ENCODE data around the gene IFITM10. TPM values are rescaled to one million over a fixed set of nuclear protein-coding genes. Genes with fewer than 3 reads are reported as not detected.
A peak's percentile ranks its signal among the peaks of the same experiment; 100 is the strongest.

The IFITM10 gene
- total and polyA plus RNA-seq, 9 of the 15 experiments (the other 6 are each of a cell fraction or from before 2014, with no cell fraction given), result 0.08 to 0.13 (median 0.09) TPM; not detected in 6

DNA sequence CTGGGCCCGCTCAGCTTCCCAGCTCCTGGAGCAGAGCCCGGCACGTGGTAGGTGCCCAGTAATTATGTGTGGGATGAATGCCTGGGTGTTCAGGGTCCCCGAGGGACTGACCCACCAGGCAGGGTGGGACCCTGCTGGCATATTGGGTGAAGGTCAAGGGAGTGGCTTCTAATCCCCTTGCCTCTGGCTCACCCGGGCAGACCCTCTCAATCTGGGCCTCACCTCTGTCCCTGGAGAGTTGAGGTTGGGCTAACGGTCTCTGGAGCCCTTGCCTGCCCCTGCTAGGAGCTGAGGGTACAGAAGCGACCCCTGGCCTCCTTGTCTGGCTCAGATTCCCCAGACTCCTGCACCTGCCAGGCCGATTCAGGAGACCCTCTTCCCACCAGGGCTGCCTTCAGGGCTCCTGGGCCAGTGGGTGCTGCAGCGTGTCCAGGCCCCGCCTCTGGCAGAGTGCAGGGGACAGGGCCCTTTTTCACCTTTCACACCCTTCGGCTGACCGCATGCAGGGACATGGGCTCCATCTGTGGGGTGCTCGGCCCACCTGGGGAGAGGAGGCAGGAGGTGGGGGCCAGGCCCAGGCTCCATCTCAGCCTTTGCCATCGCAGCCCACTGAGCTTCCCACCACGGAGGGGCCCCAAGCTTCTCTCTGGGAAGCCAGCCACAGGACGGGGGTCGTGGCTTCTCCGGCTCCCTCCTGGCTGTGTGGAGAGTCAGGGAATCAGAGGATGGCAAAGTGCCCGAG, 17.2 kb upstream of the IFITM10 start:
- Histone ChIP-seq H3K27ac (ENCODE audit: extremely low read depth, low read depth, low read length) (no peak overlapping the region), H3K4me1 (replicated peaks in 1 of 2; ENCODE audit: control insufficient read depth in 2 of 2, insufficient read depth in 2 of 2, low read length in 2 of 2) (peaks cover 24 to 56% of the 10 kb centered on the region in 2 experiments), H3K79me2 (ENCODE audit: control insufficient read depth, insufficient read depth, low read length) (peaks cover 12% of the 10 kb centered on the region), H3K9me1 (ENCODE audit: control insufficient read depth, insufficient read depth, low read length) (peaks cover under 1% of the 10 kb centered on the region), H3K36me3 (ENCODE audit: control insufficient read depth, insufficient read depth, low read length) (no peaks in the 10 kb centered on the region), H3K4me2 (ENCODE audit: insufficient read depth, low read length) (no peak overlapping the region), H2AFZ (ENCODE audit: low read depth, low read length) (no peak overlapping the region), H3K4me3 (no peak overlapping the region), H3K9me3 (replicated peaks; ENCODE audit: control insufficient read depth, insufficient read depth, low read depth, low read length) (no peaks in the 10 kb centered on the region), H3K9ac (ENCODE audit: insufficient read depth in 1 of 2, low read depth in 2 of 2, low read length in 2 of 2) (peak overlapping the region in 1 of 2 experiments; percentile 65; a peak in 2 of 4 replicates), H3K27me3 (ENCODE audit: control insufficient read depth in 2 of 2, insufficient read depth in 2 of 2, low read length in 2 of 2) (no peaks in the 10 kb centered on the region), H4K20me1 (replicated peaks; ENCODE audit: control insufficient read depth, insufficient read depth, low read length) (no peaks in the 10 kb centered on the region)
- whole genome bisulfite sequencing (ENCODE audit: insufficient coverage, low coverage, missing lambda C conversion rate), result 74% methylated on average over 13 of the region's 19 CpGs
- no peak for FAIRE-seq
- TF ChIP-seq ZNF217 (CRISPR knock-in tag; IDR thresholded peaks at IDR 0.05), result no peak
- TF ChIP-seq, protein P1, sequence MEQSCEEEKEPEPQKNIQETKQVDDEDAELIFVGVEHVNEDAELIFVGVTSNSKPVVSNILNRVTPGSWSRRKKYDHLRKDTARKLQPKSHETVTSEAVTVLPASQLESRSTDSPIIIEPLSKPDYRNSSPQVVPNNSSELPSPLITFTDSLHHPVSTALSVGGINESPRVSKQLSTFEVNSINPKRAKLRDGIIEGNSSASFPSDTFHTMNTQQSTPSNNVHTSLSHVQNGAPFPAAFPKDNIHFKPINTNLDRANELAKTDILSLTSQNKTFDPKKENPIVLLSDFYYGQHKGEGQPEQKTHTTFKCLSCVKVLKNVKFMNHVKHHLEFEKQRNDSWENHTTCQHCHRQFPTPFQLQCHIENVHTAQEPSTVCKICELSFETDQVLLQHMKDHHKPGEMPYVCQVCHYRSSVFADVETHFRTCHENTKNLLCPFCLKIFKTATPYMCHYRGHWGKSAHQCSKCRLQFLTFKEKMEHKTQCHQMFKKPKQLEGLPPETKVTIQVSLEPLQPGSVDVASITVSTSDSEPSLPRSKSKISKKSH (CRISPR knock-in tag; IDR thresholded peaks at IDR 0.05), result no peak
- no peak for TF ChIP-seq KDM2B (CRISPR knock-in tag; IDR thresholded peaks at IDR 0.05)
- no peak for TF ChIP-seq ARID2 (IDR thresholded peaks at IDR 0.05)
- no peak for TF ChIP-seq L3MBTL2 (IDR thresholded peaks at IDR 0.05)
- no TSS peak for BruUV-seq (replicated peaks)
- intact Hi-C loops (cut with micrococcal nuclease), result no loop called here
- POLR2A ChIA-PET, result no interaction called here
- in situ Hi-C loops (cut with MboI), result no loop called here
- ATAC-seq, result no peak
- DNase-seq (ENCODE audit: extremely low read depth in 1 of 4, low spot score in 3 of 4), result no peak
- CTCF ChIA-PET (ENCODE audit: low intra/inter-chr PET ratio), result no interaction called here

All from K562 (cell line).